ENCODE measurements around the gene POLR1A. TPM values are rescaled to one million over a fixed set of nuclear protein-coding genes. Genes with fewer than 3 reads are reported as not detected.

Gene POLR1A
- total RNA-seq, 2 donors from 2014 or later: 37.9 to 45.5 TPM

DNA sequence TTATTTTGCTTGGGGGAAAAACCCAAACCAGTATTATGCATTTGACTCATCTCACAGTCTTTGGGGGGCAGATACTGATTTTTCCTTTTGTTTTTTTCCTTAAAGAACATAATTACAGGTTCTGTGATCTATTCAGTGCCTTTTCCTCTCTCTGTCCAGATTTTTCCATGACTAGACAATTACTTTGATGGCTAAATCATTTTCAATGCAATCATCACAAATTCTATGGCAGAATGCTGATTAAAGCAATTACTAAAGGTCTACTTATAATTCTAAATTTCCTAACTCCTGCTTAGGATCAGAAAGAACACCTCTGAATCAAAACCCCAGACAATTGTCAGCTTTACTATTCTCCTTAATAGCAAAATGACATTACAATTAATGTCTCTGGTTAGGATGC, 38.8 kb downstream of the POLR1A start:
- Histone ChIP-seq H3K4me1 (ENCODE audit: control insufficient read depth, insufficient read depth, low read length) (no peaks in the 10 kb centered on the region), H3K27me3 (ENCODE audit: control insufficient read depth, insufficient read depth, low read length, poor library complexity, severe bottlenecking) (no peaks in the 10 kb centered on the region), H3K9me3 (ENCODE audit: control insufficient read depth, low read length) (peaks cover 21% of the 10 kb centered on the region), H3K27ac (ENCODE audit: low read depth, low read length) (no peak overlapping the region), H3K4me3 (ENCODE audit: low read length) (no peak overlapping the region), H3K9ac (ENCODE audit: extremely low read depth, low read length, poor library complexity, severe bottlenecking) (no peak overlapping the region), H3K36me3 (ENCODE audit: control insufficient read depth, insufficient read depth, low read length) (peaks cover 95% of the 10 kb centered on the region)
- Mint-ChIP-seq H3K9me3 (peaks cover 14% of the 10 kb centered on the region), H3K27ac (no peak overlapping the region), H3K36me3 (ENCODE audit: low read depth) (peaks cover 80% of the 10 kb centered on the region), H3K4me1 (no peaks in the 10 kb centered on the region), H3K27me3 (ENCODE audit: insufficient read depth) (no peaks in the 10 kb centered on the region), H3K4me3 (no peak overlapping the region)
- no peak for DNase-seq
- TF ChIP-seq, protein P1, sequence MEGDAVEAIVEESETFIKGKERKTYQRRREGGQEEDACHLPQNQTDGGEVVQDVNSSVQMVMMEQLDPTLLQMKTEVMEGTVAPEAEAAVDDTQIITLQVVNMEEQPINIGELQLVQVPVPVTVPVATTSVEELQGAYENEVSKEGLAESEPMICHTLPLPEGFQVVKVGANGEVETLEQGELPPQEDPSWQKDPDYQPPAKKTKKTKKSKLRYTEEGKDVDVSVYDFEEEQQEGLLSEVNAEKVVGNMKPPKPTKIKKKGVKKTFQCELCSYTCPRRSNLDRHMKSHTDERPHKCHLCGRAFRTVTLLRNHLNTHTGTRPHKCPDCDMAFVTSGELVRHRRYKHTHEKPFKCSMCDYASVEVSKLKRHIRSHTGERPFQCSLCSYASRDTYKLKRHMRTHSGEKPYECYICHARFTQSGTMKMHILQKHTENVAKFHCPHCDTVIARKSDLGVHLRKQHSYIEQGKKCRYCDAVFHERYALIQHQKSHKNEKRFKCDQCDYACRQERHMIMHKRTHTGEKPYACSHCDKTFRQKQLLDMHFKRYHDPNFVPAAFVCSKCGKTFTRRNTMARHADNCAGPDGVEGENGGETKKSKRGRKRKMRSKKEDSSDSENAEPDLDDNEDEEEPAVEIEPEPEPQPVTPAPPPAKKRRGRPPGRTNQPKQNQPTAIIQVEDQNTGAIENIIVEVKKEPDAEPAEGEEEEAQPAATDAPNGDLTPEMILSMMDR (conservative IDR thresholded peaks at IDR 0.05): no peak

DNA sequence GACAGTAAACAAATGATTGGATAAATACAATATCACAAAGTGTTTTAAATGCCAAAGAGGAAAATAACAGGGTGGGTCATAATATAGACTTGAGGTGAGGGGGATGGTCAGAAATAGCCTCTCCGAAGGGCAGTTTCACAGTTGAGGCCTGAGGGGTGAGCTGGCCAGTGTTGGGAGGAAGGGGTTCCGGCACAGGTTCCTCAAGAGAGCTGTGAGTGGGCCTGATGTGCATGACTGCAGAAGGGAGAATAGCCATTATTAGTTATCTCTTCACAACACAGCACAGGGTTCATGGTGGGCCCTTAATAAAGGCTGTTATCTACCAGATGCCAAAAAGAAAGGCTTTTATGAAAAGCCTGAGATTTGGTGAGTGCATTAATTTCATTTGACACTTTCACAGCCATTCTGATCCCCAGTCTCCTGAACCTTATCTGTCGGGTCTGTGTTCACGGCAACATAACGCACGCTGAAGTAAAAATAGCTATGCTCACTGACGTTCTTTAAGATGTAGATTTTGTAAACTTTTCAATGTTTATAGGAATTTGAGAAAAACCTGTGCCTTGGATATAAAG, 39.6 kb downstream of the POLR1A start:
- H3K27ac Mint-ChIP-seq: no peak overlapping the region
- TF ChIP-seq, protein P1 (conservative IDR thresholded peaks at IDR 0.05): no peak
- Histone ChIP-seq H3K27ac (ENCODE audit: low read depth, low read length) (no peak overlapping the region), H3K4me3 (ENCODE audit: low read length) (no peak overlapping the region), H3K9ac (ENCODE audit: extremely low read depth, low read length, poor library complexity, severe bottlenecking) (no peak overlapping the region), H3K36me3 (ENCODE audit: control insufficient read depth, insufficient read depth, low read length) (peaks cover 95% of the 10 kb centered on the region), H3K9me3 (ENCODE audit: control insufficient read depth, low read length) (peaks cover 21% of the 10 kb centered on the region), H3K27me3 (ENCODE audit: control insufficient read depth, insufficient read depth, low read length, poor library complexity, severe bottlenecking) (no peaks in the 10 kb centered on the region), H3K4me1 (ENCODE audit: control insufficient read depth, insufficient read depth, low read length) (no peaks in the 10 kb centered on the region)
- H3K27me3 Mint-ChIP-seq (ENCODE audit: insufficient read depth): no peaks in the 10 kb centered on the region
- peaks cover 79% of the 10 kb centered on the region for H3K36me3 Mint-ChIP-seq (ENCODE audit: low read depth)
- H3K4me1 Mint-ChIP-seq: no peaks in the 10 kb centered on the region
- WGBS, 2 experiments (ENCODE audit: insufficient coverage in 1 of 2, insufficient read length in 1 of 2): 93 to 95% methylated on average over 5 to 7 of the region's 7 CpGs
- peaks cover 12% of the 10 kb centered on the region for H3K9me3 Mint-ChIP-seq
- DNase-seq: no peak
- no peak overlapping the region for H3K4me3 Mint-ChIP-seq

DNA sequence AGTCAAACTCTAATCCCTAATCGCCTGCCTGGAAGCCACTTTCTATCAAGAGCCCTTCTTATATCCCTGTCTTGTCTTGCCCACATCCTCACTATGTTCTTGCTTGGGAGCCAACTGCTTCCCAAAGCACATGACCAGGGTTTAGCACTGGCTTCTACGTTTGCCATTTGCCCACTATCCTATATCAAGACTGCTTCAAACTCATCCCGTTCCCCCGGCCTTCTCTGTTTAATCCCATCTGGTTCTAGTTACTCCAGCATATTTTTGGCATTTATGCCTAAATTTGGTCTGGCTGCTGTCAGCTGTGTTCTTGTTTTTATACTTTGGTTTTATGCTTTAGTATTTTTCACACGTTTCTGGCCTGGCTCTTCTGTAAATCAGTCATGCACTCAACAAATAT, 40.2 kb downstream of the POLR1A start:
- Mint-ChIP-seq H3K4me1 (no peaks in the 10 kb centered on the region), H3K27me3 (ENCODE audit: insufficient read depth) (no peaks in the 10 kb centered on the region), H3K9me3 (peaks cover 7% of the 10 kb centered on the region), H3K36me3 (ENCODE audit: low read depth) (peaks cover 79% of the 10 kb centered on the region), H3K4me3 (no peak overlapping the region), H3K27ac (peak overlapping the region; percentile 44)
- H3K9me3 ChIP-seq (ENCODE audit: control insufficient read depth, low read length): peaks cover 21% of the 10 kb centered on the region
- TF ChIP-seq, protein P1 (conservative IDR thresholded peaks at IDR 0.05): no peak
- no peak overlapping the region for H3K4me3 ChIP-seq (ENCODE audit: low read length)
- no peak overlapping the region for H3K27ac ChIP-seq (ENCODE audit: low read depth, low read length)
- no peak for DNase-seq
- no peaks in the 10 kb centered on the region for H3K27me3 ChIP-seq (ENCODE audit: control insufficient read depth, insufficient read depth, low read length, poor library complexity, severe bottlenecking)
- no peak overlapping the region for H3K9ac ChIP-seq (ENCODE audit: extremely low read depth, low read length, poor library complexity, severe bottlenecking)
- no peaks in the 10 kb centered on the region for H3K4me1 ChIP-seq (ENCODE audit: control insufficient read depth, insufficient read depth, low read length)
- WGBS, 2 experiments (ENCODE audit: insufficient coverage in 1 of 2, insufficient read length in 1 of 2): 42 to 69% methylated on average over 2 to 5 of the region's 5 CpGs
- peaks cover 95% of the 10 kb centered on the region for H3K36me3 ChIP-seq (ENCODE audit: control insufficient read depth, insufficient read depth, low read length)

All from endodermal cell (in vitro differentiated cells).